Loucy (cell line): ENCODE results near the gene MYBBP1A.

Source experiments
- CTCF ChIP-seq: fragments of 200-600 bp; sonication (generic); conservative IDR thresholded peaks from 2 replicates; pipeline ENCODE4 v1.5.1; 2014; ENCODE audit warnings: mild to moderate bottlenecking, antibody characterized with exemption, low read length
- EZH2phosphoT487 ChIP-seq: fragments of 200-600 bp; IDR thresholded peaks from 2 replicates; pipeline ENCODE4 v1.6.1; 2018; ENCODE audit warnings: antibody characterized with exemption, mild to moderate bottlenecking, moderate library complexity, borderline replicate concordance

GRCh38 chr17:4527566-4528125, 27.5 kb downstream of the MYBBP1A start:
- no peak for TF ChIP-seq CTCF
- TF ChIP-seq EZH2phosphoT487, result no peak
